SK-N-SH (cell line): ENCODE data around the gene EPHA5. TPM values are rescaled to one million over a fixed set of nuclear protein-coding genes. Genes with fewer than 3 reads are reported as not detected.

Experiments
- CTCF ChIA-PET: fragments of 300-600, 350-600 bp; formaldehyde crosslinking; extraction: SDS; loops from one replicate; lab custom pipeline; 2021; lab: Yijun Ruan, JAX
- POLR2A ChIA-PET: fragments of 350-600 bp; sonication (Branson Sonifier 250); formaldehyde crosslinking; extraction: SDS; loops from one replicate; lab custom pipeline; 2020; ENCODE audit warnings: antibody characterized with exemption, inconsistent platforms; lab: Yijun Ruan, JAX
- DNase-seq: peaks from one replicate; pipeline ENCODE4 v3.0.0; 2012
- H2AFZ ChIP-seq: fragments of 200-600 bp; sonication (generic); 2 replicates; pipeline ENCODE4 v1.8.1; 2016; ENCODE audit warnings: antibody characterized with exemption, mild to moderate bottlenecking, low read depth
- H3F3A ChIP-seq: fragments of 200-600 bp; sonication (generic); replicated peaks from 2 replicates; pipeline ENCODE3; 2016; ENCODE audit warnings: antibody characterized with exemption, mild to moderate bottlenecking; ENCODE audit not compliant: insufficient read depth
- H3K27ac ChIP-seq, 2 experiments: fragments of 200-500 bp in 1 of 2; fragments of 200-600 bp in 1 of 2; sonication (Bioruptor generic) in 1 of 2; sonication (generic), shearing (Covaris generic) in 1 of 2; 2 replicates each; pipeline versions ENCODE4 v1.5.1 to v1.6.1; 2014 to 2016; ENCODE audit warnings: low read depth in 2 of 2, inconsistent platforms in 1 of 2, low read length in 1 of 2, mild to moderate bottlenecking in 1 of 2, mixed read lengths in 1 of 2
- H3K27me3 ChIP-seq: fragments of 200-600 bp; sonication (generic), shearing (Covaris generic); 2 replicates; pipeline ENCODE4 v1.6.1; 2016; ENCODE audit warnings: mixed run types; ENCODE audit not compliant: insufficient read depth
- H3K36me3 ChIP-seq, 2 experiments: fragments of 200-500 bp in 1 of 2; fragments of 200-600 bp in 1 of 2; sonication (Bioruptor generic) in 1 of 2; sonication (generic) in 1 of 2; replicated peaks in 1 of 2; 2 replicates each; pipeline versions ENCODE3 to v1.5.1; 2014 to 2016; ENCODE audit warnings: low read length in 1 of 2, mild to moderate bottlenecking in 1 of 2; ENCODE audit not compliant: insufficient read depth in 2 of 2, control insufficient read depth in 1 of 2
- H3K4me1 ChIP-seq, 2 experiments: fragments of 200-500 bp in 1 of 2; fragments of 200-600 bp in 1 of 2; sonication (Bioruptor generic) in 1 of 2; sonication (generic), shearing (Covaris generic) in 1 of 2; 2 replicates each; pipeline versions ENCODE4 v1.5.1 to v1.6.1; 2014 to 2016; ENCODE audit warnings: low read depth in 1 of 2, low read length in 1 of 2, mixed run types in 1 of 2; ENCODE audit not compliant: insufficient read depth in 2 of 2, control insufficient read depth in 1 of 2
- H3K4me2 ChIP-seq: fragments of 200-600 bp; sonication (generic), shearing (Covaris generic); 2 replicates; pipeline ENCODE4 v1.6.1; 2017; ENCODE audit warnings: mixed run types
- H3K4me3 ChIP-seq, 2 experiments: fragments of 200-500 bp in 1 of 2; fragments of 200-600 bp in 1 of 2; sonication (Bioruptor generic) in 1 of 2; sonication (generic), shearing (Covaris generic) in 1 of 2; 2 replicates each; pipeline versions ENCODE4 v1.5.1 to v1.8.1; 2014 to 2016; ENCODE audit warnings: low read depth in 2 of 2, inconsistent platforms in 1 of 2, low read length in 1 of 2, mild to moderate bottlenecking in 1 of 2, mixed read lengths in 1 of 2, moderate library complexity in 1 of 2
- H3K79me2 ChIP-seq: fragments of 200-600 bp; sonication (generic); 2 replicates; pipeline ENCODE4 v1.8.1; 2017; ENCODE audit warnings: mild to moderate bottlenecking; ENCODE audit not compliant: insufficient read depth
- H3K9ac ChIP-seq: fragments of 200-600 bp; sonication (generic); 2 replicates; pipeline ENCODE4 v1.6.1; 2017; ENCODE audit warnings: mixed run types
- H3K9me2 ChIP-seq: fragments of 200-600 bp; sonication (generic); 2 replicates; pipeline ENCODE4 v1.6.1; 2017; ENCODE audit warnings: mixed run types
- H3K9me3 ChIP-seq: fragments of 200-600 bp; sonication (generic); 2 replicates; pipeline ENCODE4 v1.6.1; 2017; ENCODE audit warnings: mixed run types, mild to moderate bottlenecking, moderate library complexity
- H4K20me1 ChIP-seq: fragments of 200-600 bp; sonication (generic); 2 replicates; pipeline ENCODE4 v1.6.1; 2017; ENCODE audit warnings: mild to moderate bottlenecking, mixed run types; ENCODE audit not compliant: insufficient read depth
- CHD2 ChIP-seq: fragments of 150-350 bp; IDR thresholded peaks from 2 replicates; pipeline ENCODE4 v1.6.1; 2018; ENCODE audit warnings: low read length; ENCODE audit not compliant: partially characterized antibody
- MEF2A ChIP-seq: IDR thresholded peaks from 2 replicates; pipeline ENCODE4 v1.4.0; 2012; ENCODE audit warnings: low read depth, borderline replicate concordance
- POLR2AphosphoS5 ChIP-seq: IDR thresholded peaks from 2 replicates; pipeline ENCODE4 v1.6.1; 2012; ENCODE audit warnings: low read depth, low read length
- RCOR1 ChIP-seq: fragments of 150-350 bp; IDR thresholded peaks from 2 replicates; pipeline ENCODE4 v1.6.1; 2017; ENCODE audit warnings: antibody characterized with exemption, low read length
- SIN3A ChIP-seq: IDR thresholded peaks from 2 replicates; pipeline ENCODE4 v1.6.1; 2012; ENCODE audit warnings: low read depth, mild to moderate bottlenecking, low read length, moderate library complexity, borderline replicate concordance
- SMC3 ChIP-seq: IDR thresholded peaks from 2 replicates; pipeline ENCODE4 v1.6.1; 2012; ENCODE audit warnings: low read depth, low read length, improper control_type of control experiment
- TCF12 ChIP-seq: IDR thresholded peaks from 2 replicates; pipeline ENCODE4 v1.4.0; 2012
- WGBS: methylation state at CpG from one replicate; pipeline ENCODE4 v1.1.6; 2017; ENCODE audit warnings: low lambda C conversion rate; 5-methylcytosine and 5-hydroxymethylcytosine counted together
- polyA plus RNA-seq, 3 experiments: library from polyadenylated mRNA; depleted of rRNA; stranded (reverse); fragments of >200 nt; gene quantifications; 2 replicates each; pipeline ENCODE4 v1.2.3, GENCODE V29; 2012
- TF ChIP-seq, protein P1 (sequence below): IDR thresholded peaks from 2 replicates; pipeline ENCODE4 v1.4.0; 2012; ENCODE audit warnings: low read depth, borderline replicate concordance
- TF ChIP-seq, protein P2 (sequence below): IDR thresholded peaks from 2 replicates; pipeline ENCODE4 v1.6.1; 2012; ENCODE audit warnings: mild to moderate bottlenecking, low read depth, low read length, moderate library complexity
- TF ChIP-seq, protein P3 (sequence below): fragments of 200-600 bp; sonication (generic); IDR thresholded peaks from 2 replicates; pipeline ENCODE4 v1.6.1; 2017; ENCODE audit warnings: antibody characterized with exemption, mild to moderate bottlenecking, moderate library complexity
- TF ChIP-seq, protein P4 (sequence below): fragments of 150-350 bp; IDR thresholded peaks from 2 replicates; pipeline ENCODE4 v1.6.1; 2017; ENCODE audit warnings: antibody characterized with exemption, low read length, low read depth, borderline replicate concordance
- TF ChIP-seq, protein P5 (sequence below): fragments of 150-350 bp; IDR thresholded peaks from 2 replicates; pipeline ENCODE4 v1.6.1; 2016; ENCODE audit warnings: mild to moderate bottlenecking, low read depth, low read length

EPHA5 gene
- polyA plus RNA-seq, 1 of the 3 experiments (the other 2 are of a cell fraction) = not detected

DNA sequence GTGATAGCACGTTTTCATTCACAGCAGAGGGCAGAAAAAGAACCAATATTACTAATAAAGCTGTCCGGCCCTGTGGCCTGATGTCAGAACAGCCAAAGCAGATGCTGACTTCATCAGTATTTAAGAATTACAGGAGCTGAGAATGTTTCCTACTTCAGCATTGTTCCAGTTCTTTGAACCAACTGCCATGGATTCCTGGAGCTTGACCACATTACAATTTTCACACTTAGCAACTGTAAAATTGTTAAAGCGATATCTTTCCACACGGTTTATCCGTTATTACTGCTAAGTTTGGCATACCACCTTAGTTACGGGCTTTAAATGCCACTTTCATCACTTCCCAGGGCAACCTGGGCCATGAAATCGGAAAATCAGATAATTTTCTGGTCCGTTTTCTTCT lies 118.2 kb downstream of the EPHA5 start (continued):
- TF ChIP-seq, protein P1, sequence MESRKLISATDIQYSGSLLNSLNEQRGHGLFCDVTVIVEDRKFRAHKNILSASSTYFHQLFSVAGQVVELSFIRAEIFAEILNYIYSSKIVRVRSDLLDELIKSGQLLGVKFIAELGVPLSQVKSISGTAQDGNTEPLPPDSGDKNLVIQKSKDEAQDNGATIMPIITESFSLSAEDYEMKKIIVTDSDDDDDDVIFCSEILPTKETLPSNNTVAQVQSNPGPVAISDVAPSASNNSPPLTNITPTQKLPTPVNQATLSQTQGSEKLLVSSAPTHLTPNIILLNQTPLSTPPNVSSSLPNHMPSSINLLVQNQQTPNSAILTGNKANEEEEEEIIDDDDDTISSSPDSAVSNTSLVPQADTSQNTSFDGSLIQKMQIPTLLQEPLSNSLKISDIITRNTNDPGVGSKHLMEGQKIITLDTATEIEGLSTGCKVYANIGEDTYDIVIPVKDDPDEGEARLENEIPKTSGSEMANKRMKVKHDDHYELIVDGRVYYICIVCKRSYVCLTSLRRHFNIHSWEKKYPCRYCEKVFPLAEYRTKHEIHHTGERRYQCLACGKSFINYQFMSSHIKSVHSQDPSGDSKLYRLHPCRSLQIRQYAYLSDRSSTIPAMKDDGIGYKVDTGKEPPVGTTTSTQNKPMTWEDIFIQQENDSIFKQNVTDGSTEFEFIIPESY = no peak

DNA sequence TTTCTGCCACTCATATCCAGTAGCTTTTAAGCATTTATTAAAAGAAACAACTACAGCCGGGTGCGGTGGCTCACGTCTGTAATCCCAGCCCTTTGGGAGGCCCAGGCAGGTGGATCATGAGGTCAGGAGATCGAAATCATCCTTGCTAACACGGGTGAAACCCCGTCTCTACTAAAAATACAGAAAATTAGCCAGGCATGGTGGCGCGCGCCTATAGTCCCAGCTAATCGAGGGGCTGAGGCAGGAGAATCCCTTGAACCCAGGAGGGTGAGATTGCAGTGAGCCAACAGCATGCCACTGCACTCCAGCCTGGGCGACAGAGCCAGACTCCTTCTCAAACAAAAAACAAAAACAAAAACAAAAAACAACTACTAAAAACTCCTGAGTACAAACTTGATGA lies 119.8 kb downstream of the EPHA5 start:
- Histone ChIP-seq H3K4me2 (no peak overlapping the region), H3K79me2 (no peaks in the 10 kb centered on the region), H3K27ac (no peak overlapping the region), H4K20me1 (no peaks in the 10 kb centered on the region), H3K4me1 (no peaks in the 10 kb centered on the region), H3K4me3 (no peak overlapping the region), H3F3A (no peaks in the 10 kb centered on the region), H3K9me2 (no peaks in the 10 kb centered on the region), H3K9ac (no peak overlapping the region), H3K36me3 (no peaks in the 10 kb centered on the region), H3K9me3 (no peaks in the 10 kb centered on the region), H2AFZ (no peak overlapping the region), H3K27me3 (no peaks in the 10 kb centered on the region)
- POLR2A ChIA-PET = no interaction called here
- WGBS = 41% methylated on average over 11 of the region's 11 CpGs
- no peak for DNase-seq
- CTCF ChIA-PET = interaction anchor here (1.2 kb wide), 1 partner anchor 18 kb away, joined by 3 read pairs; no protein-coding TSS in a partner anchor
- TF ChIP-seq TCF12 (no peak), MEF2A (no peak), RCOR1 (no peak), SIN3A (no peak), CHD2 (no peak), SMC3 (no peak), POLR2AphosphoS5 (no peak)
- TF ChIP-seq, protein P2, sequence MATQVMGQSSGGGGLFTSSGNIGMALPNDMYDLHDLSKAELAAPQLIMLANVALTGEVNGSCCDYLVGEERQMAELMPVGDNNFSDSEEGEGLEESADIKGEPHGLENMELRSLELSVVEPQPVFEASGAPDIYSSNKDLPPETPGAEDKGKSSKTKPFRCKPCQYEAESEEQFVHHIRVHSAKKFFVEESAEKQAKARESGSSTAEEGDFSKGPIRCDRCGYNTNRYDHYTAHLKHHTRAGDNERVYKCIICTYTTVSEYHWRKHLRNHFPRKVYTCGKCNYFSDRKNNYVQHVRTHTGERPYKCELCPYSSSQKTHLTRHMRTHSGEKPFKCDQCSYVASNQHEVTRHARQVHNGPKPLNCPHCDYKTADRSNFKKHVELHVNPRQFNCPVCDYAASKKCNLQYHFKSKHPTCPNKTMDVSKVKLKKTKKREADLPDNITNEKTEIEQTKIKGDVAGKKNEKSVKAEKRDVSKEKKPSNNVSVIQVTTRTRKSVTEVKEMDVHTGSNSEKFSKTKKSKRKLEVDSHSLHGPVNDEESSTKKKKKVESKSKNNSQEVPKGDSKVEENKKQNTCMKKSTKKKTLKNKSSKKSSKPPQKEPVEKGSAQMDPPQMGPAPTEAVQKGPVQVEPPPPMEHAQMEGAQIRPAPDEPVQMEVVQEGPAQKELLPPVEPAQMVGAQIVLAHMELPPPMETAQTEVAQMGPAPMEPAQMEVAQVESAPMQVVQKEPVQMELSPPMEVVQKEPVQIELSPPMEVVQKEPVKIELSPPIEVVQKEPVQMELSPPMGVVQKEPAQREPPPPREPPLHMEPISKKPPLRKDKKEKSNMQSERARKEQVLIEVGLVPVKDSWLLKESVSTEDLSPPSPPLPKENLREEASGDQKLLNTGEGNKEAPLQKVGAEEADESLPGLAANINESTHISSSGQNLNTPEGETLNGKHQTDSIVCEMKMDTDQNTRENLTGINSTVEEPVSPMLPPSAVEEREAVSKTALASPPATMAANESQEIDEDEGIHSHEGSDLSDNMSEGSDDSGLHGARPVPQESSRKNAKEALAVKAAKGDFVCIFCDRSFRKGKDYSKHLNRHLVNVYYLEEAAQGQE = no peak
- TF ChIP-seq, protein P3, sequence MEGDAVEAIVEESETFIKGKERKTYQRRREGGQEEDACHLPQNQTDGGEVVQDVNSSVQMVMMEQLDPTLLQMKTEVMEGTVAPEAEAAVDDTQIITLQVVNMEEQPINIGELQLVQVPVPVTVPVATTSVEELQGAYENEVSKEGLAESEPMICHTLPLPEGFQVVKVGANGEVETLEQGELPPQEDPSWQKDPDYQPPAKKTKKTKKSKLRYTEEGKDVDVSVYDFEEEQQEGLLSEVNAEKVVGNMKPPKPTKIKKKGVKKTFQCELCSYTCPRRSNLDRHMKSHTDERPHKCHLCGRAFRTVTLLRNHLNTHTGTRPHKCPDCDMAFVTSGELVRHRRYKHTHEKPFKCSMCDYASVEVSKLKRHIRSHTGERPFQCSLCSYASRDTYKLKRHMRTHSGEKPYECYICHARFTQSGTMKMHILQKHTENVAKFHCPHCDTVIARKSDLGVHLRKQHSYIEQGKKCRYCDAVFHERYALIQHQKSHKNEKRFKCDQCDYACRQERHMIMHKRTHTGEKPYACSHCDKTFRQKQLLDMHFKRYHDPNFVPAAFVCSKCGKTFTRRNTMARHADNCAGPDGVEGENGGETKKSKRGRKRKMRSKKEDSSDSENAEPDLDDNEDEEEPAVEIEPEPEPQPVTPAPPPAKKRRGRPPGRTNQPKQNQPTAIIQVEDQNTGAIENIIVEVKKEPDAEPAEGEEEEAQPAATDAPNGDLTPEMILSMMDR = no peak
- TF ChIP-seq, protein P4, sequence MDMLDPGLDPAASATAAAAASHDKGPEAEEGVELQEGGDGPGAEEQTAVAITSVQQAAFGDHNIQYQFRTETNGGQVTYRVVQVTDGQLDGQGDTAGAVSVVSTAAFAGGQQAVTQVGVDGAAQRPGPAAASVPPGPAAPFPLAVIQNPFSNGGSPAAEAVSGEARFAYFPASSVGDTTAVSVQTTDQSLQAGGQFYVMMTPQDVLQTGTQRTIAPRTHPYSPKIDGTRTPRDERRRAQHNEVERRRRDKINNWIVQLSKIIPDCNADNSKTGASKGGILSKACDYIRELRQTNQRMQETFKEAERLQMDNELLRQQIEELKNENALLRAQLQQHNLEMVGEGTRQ = no peak
- TF ChIP-seq, protein P5, sequence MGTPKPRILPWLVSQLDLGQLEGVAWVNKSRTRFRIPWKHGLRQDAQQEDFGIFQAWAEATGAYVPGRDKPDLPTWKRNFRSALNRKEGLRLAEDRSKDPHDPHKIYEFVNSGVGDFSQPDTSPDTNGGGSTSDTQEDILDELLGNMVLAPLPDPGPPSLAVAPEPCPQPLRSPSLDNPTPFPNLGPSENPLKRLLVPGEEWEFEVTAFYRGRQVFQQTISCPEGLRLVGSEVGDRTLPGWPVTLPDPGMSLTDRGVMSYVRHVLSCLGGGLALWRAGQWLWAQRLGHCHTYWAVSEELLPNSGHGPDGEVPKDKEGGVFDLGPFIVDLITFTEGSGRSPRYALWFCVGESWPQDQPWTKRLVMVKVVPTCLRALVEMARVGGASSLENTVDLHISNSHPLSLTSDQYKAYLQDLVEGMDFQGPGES = no peak
